GM18870 (cell line): ENCODE measurements around the gene PCSK7.

Experiments used
- ATAC-seq: cut with Tn5 transposase; IDR thresholded peaks from one replicate; pipeline ENCODE4 v1.9.1; 2021; ENCODE audit warnings: moderate library complexity; ENCODE audit not compliant: unreplicated experiment

PCSK7 gene

DNA sequence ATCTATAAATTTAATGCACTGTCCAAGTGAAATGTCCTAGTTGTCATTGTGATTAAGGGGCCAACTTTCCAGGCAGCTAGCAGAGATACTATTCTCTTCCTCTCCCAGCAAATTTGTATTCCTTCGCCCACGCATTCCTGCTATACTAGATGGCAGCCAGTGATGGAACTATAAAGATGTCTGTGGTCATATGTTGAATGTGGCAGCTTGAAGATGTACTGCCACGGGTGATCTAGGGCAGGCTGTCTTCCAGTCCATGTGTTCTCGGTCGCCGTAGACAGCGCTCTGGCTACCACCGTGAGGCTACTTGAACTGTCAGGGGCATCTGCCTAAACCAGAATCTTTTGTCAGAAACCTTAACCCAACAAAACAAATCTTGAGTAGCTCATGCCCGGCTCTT is 61.7 kb downstream of the PCSK7 start:
- ATAC-seq: no peak

GRCh38 chr11:117169736-117170135 is 62.1 kb downstream of the PCSK7 start:
- ATAC-seq: no peak

DNA sequence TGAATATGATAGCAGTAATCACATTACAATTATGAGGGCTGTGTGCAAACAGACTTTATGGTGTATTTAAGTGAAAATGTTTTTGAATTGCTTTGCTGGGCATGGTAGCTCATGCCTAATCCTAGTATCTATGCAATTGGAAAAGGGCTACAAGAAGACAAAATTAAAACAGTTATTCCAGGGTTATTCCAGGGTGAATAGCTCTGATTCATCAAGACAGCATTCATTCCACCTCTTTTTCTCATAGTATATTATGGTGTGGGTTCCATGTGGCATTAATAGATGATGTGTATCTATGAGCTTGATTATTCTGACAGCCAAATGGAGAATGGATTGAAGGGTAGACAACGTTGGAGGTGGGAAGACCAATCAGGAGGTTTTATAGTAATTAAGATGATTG is 65.4 kb downstream of the PCSK7 start:
- ATAC-seq: no peak

GRCh38 chr11:117160826-117161225 is 71.0 kb downstream of the PCSK7 start:
- no peak for ATAC-seq

- no peak for ATAC-seq
Measured at GRCh38 chr11:117159892-117160291, 72.0 kb downstream of the PCSK7 start.

DNA sequence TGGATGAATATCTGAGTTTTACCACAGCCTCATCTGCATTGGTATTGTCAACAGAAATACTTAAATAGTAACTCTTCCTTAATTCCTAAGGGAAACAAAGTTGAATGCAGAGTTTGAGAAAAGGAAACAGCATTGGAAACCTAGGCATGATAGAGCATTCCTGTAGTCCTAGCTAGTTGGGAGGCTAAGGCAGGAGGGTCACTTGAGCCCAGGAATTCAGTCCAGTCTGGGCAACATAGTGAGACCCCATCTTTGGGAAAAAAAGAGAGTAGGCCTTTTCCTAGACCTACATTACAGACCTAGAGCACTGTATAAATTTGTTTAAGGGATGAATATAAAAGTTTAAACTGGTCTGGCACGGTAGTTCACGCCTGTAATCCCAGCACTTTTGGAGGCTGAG is 74.4 kb downstream of the PCSK7 start:
- ATAC-seq: no peak

DNA sequence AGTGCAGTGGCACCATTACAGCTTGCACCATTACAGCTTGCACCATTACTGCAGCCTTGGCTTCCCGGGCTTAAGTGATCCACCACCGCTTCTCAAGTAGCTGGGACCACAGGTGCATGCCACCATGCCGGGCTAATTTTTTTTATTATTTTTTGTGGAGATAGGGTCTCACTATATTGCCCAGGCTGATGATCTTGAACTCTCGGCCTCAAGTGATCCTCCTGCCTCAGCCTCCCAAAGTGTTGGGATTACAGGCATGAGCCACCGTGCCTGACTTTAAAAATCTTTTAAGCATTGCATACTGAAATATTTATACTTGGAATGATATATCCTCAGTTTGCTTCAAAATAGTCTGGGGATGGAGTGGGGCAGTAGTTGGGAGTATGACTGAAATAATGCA is 77.4 kb downstream of the PCSK7 start:
- no peak for ATAC-seq
